Left renal cortex interstitium (tissue), 4 donors: ENCODE measurements around the gene GFY. TPM values are rescaled to one million over a fixed set of nuclear protein-coding genes. Genes with fewer than 3 reads are reported as not detected.
"Not testable (repeated sequence)": the region's sequence is repeated elsewhere in the genome, so short reads cannot be mapped to it uniquely, and the experiment has no call there.

Experiments used
- DNase-seq, 4 donors: peaks; one replicate each; pipeline ENCODE4 v3.0.0-alpha.2; 2013; ENCODE audit warnings: low read depth in 4 of 4, low spot score in 2 of 4, missing footprints in 1 of 4
- polyA plus RNA-seq, 4 donors: library from polyadenylated mRNA; unstranded; fragments of 120-200 nt; gene quantifications; one replicate each; pipeline ENCODE4 v1.2.1, GENCODE V29; 2013; ENCODE audit not compliant: insufficient read length in 4 of 4

GFY gene
- polyA plus RNA-seq, 4 donors, result not detected

- no peak for DNase-seq
These were observed 17.2 kb downstream of the GFY start for GRCh38 chr19:49442354-49442753.

DNA sequence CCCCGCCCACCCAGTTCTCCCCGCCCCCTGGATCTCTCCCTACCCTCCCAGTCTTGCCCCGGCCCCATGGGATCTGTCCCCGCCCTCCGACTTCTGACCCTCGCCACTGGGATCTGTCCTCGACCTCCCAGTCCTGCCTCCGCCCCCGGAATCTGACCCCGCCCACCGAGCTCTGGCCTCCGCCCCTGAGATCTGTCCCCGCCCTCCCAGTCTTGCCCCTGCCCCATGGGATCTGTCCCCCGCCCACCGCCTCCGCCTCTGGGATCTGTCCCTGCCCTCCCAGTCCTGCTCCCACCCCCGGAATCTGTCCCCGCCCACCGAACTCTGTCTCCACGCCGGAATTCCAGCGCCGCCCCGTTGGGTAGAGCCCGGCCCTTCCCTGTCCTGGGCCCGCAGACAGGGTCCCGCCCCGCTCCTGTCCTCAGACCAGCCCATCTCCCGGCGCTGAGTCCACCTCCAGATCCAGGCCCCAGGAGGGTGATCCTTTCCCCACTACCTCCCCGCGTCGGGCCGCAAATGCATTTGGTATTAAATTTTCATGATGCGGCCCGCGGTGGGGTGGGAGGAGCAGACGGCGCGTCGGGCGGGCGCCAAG lies 17.7 kb downstream of the GFY start:
- DNase-seq, result peak; percentile 41 to 78 (median 54)

DNA sequence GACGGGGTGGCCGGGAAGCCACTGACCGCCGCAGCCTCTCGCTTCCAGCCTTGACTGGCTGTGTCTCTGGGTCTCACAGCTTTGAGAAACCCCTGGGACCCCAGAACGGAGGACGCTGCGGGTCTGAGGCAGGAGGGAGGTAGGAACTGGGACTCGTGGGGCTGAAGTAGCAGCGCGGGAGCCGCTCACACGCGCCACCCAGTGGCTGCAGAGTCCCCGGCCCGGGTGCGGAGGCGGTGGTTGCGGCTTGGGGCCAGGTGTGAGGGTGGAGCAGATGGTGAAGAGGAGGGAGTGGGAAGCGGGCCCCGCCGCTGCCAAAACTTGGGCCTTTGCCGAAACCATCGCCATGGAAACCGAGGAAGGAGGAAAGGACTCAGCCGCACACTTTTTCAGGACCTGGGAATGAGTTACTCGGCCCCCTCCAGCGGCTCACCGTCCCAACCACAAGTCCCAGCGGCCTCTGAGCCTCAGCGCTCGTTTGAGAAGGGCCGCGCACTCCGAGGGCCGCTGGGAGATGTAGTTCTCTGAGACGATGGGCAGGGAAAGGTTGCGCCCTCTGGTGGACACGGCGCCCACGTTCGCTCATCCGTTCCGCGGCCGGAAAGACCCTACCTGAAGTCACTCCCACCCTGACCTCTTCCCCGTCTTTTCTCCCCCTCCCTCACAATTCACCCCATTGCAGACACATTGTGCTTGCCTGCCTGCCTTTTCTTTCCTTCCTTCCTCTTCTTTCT lies 18.3 kb downstream of the GFY start:
- peak; percentile 89 to 92 (median 90) for DNase-seq

GRCh38 chr19:49444100-49444700 lies 19.0 kb downstream of the GFY start:
- not testable (repeated sequence) for DNase-seq

GRCh38 chr19:49445997-49446396 lies 20.8 kb downstream of the GFY start:
- DNase-seq, result no peak

DNA sequence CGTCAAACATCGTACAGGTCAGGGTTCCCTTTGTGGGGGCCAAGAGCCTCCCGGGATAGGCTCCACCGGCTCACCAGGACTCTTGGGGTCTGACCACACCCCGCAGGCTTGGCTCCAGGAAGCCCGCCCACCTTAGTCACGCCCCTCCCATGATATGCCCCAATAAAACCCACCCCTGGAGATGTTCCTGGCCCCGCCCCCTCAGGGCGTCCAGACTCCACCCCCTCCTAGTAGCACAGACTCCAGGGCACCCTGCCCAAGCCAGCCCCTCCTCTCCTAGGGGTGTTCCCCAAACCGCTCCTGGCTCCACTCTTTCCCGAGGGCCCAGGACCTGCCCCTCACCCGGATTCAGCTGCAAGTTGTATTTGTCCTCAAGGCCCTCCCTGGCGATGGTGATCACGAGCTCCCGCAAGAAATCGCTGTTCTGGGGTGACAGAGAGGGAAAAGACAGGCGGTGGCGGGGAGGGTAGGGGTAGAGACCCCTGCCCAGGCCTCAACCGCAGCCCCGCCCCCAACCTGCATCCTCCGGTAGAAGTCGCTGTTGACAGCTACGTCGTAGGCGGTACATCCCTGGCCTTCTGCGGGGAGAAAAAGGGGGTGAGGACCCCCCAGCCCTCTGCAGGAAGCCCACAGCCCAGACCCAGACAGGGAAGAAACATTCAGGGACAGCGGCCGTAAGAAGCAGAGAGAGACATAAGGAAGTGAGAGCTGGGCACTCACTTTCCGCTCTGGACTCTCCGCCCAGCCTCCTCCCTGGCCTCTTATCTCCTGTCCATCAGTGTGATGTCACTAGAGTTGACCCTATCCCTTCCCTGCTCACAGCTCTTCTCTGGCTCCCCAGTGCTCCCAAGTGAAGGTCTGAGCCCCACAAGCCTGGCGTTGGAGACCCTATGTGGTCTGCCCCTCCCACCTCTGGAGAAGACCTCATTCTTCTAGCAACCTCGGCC lies 22.6 kb downstream of the GFY start:
- no peak for DNase-seq

- no peak for DNase-seq
These were observed 23.2 kb downstream of the GFY start for GRCh38 chr19:49448432-49448786.

DNA sequence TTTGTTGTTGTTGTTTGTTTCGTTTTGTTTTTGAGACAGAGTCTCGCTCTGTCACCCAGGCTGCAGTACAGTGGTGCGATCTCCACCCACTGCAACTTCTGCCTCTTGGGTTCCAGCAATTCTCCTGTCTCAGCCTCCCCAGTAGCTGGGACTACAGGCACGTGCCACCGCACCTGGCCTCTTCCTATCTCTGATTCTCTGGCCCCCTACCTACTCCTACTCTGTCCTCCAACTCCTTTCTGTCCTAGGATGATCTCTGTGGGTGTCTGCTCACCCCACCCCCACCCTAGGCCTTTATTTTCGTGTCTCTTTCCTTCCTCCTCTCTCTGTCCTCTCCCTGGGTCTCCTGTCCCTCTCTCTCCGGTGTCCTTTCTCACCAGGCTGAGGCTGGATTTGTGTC lies 25.2 kb downstream of the GFY start:
- DNase-seq, result no peak

DNA sequence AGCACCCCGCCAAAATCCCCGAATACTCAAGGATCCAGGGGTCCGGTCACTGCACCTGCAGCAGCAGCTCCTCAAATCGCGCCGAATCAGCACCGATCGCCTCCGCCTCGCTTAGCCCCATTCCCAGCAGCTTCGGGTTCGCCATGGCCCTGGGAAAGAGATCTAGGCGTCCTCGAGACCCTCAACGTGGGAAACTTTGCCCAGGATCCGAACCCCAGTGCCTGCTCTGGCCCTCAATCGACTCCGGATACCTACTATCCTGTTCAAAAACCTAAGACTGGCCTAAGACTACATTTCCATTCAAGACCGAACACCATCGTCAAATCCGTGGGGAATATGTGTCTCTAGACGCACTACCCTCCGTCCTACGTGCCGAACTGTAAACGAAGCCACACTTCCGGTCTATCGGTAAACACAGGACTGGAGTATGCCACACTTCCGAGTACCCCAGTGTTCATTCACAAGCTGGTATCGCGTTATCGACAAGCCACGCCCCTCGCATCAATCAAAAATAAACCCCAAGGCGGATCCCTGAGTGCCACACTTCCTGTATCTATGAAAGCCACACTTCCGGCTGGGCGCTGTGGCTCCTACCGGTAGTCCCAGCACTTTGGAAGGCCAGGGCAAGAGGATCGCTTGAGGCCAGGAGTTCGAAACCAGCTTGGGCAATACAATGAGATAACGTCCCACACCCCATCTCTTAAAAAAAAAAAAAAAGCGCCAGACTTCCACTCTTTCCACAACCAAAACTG lies 26.4 kb downstream of the GFY start, which contains the start of gene PIH1D1:
Gene PIH1D1, minus strand, starts transcription at position 385 of the 752 bp plus-strand sequence. Its CDS starts 240 bp downstream, at position 145.
- DNase-seq, result peak; percentile 91 to 99 (median 94)

- peak; percentile 94 to 97 (median 96) for DNase-seq
These were observed 28.0 kb downstream of the GFY start, which contains the start of gene ALDH16A1 for GRCh38 chr19:49453013-49453756. Gene ALDH16A1 (plus strand): TSS chr19:49453225. CDS start chr19:49453332, 107 bp downstream.

DNA sequence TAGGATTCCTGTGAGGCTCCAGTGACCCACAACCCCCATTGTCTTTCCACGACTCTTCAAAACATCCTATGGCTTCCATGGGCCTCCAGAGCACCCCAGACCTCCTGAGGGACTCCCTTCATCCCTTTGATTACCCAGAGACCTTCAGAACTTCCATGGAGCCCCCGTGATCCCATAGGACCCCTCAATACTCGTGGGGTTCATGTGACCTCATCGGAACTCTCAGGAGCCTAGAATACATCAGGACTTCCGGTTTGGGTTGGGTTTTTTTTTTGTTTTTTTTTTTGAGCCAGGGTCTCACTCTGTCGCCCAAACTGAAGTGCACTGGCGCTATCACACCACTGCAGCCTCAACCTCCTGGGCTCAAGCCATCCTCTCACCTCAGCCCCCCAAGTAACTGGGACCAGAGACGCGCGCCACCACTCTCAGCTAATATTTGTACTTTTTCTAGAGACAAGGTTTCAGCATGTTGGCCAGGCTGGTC lies 28.6 kb downstream of the GFY start:
- DNase-seq, result no peak

DNA sequence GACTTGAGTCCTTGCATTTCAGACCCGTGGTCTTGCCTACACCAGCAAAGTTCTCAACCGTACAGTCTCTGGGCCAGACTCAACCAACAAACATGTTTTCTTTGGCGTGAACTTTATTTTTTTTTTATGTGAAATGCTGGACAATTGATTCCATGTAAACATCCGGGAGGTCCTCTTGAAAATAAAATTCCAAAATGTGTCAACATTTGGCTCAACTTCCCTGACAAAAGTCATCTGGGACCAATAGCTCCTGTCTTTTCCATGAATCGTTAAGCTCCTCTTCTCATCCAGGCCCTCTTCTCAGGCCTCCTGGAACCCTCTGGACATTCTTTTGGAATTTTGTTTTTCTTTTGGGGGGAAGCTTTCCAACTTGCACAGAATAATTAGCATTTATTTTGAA lies 30.6 kb downstream of the GFY start:
- DNase-seq, result peak in 1 of 4 donors; percentile 67

- DNase-seq, result no peak
These were observed 31.1 kb downstream of the GFY start for GRCh38 chr19:49456326-49456725.

GRCh38 chr19:49458567-49458903 lies 33.3 kb downstream of the GFY start:
- DNase-seq, result no peak

DNA sequence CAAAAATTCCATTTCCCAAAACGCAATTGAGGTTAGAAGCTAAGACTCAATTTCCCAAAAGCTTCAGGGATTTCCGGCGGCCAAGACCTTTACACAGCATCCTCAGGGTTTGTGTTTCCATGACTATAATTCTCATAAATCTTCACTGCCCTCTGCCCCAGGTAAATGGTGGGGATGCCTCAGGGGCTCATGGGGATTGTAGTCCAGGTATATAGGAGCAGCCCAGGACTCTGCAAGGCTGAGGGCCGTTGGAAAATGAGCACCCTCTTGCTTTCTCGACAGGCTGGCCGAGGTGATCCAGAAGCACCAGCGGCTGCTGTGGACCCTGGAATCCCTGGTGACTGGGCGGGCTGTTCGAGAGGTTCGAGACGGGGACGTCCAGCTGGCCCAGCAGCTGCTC lies 34.2 kb downstream of the GFY start:
- no peak for DNase-seq

GRCh38 chr19:49461130-49461529 lies 35.9 kb downstream of the GFY start:
- not testable (repeated sequence) for DNase-seq

DNA sequence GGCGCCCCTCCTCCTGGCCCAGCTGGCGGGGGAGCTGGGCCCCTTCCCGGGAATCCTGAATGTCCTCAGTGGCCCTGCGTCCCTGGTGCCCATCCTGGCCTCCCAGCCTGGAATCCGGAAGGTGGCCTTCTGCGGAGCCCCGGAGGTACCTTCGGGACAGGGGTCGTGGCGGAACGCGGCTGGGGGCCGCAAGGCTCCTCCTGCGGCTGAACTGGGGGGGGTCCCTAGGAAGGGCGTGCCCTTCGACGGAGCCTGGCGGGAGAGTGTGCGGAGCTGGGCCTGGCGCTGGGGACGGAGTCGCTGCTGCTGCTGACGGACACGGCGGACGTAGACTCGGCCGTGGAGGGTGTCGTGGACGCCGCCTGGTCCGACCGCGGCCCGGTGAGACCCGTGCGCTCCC lies 36.5 kb downstream of the GFY start:
- DNase-seq, result no peak

DNA sequence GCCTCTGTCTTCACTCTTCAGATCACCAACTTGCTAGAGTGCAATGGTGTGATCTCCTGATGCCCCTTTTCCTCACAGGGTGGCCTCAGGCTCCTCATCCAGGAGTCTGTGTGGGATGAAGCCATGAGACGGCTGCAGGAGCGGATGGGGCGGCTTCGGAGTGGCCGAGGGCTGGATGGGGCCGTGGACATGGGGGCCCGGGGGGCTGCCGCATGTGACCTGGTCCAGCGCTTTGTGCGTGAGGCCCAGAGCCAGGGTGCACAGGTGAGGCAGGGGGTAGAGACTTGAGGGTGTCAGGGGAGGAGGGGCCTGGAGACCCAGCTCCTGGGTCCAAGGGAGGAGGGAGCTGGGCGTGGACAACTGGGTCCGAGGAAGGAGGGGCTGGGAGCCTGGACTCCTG lies 37.3 kb downstream of the GFY start:
- no peak for DNase-seq
